Activated T-helper 2 cell treated with anti-CD3 and anti-CD28 coated beads, Interferon-gamma antibody, Interleukin-2, Interleukin-4, amounts not matched to agents 10 μg/mL and 5 μg/mL and 100 μg/mL, durations not matched to agents 14 hours and 24 hours and 36 hours (primary cell): ENCODE data around the gene KDM2B. TPM values are rescaled to one million over a fixed set of nuclear protein-coding genes. Genes with fewer than 3 reads are reported as not detected.

Experiments
- total RNA-seq: library from RNA; stranded (reverse); gene quantifications from 2 replicates; pipeline ENCODE4 v1.2.3, GENCODE V29; 2022

The KDM2B gene
- total RNA-seq, 1 donor from 2014 or later, result 59.3 TPM

Other genes with a start within 250 kb of the KDM2B start
- gene ANAPC5, start 228.6 kb downstream of the KDM2B start, total RNA-seq, result 132 and 135 TPM in 2 replicates
- gene RNF34, start 180.9 kb downstream of the KDM2B start, total RNA-seq, result 74.1 and 78.3 TPM in 2 replicates
- gene ORAI1, start 45.5 kb upstream of the KDM2B start, total RNA-seq, result 47.6 and 52.6 TPM in 2 replicates
- 0.34 and 0.37 TPM in 2 replicates for gene MORN3, start 88.6 kb upstream of the KDM2B start, total RNA-seq
- 14.1 and 14.2 TPM in 2 replicates for gene TMEM120B, start 131.7 kb upstream of the KDM2B start, total RNA-seq
- gene RHOF, start 212.7 kb upstream of the KDM2B start, total RNA-seq, result 115 and 119 TPM in 2 replicates
- gene SETD1B, start 223.0 kb upstream of the KDM2B start, total RNA-seq, result 23.3 and 24.0 TPM in 2 replicates